Tibial nerve (tissue), 3 donors: ENCODE measurements around the gene PLPPR1.

Experiments
- POLR2A ChIP-seq, 2 donors: fragments of 450-650 bp; IDR thresholded peaks; one replicate each; pipeline ENCODE4 v1.6.1; 2017; ENCODE audit warnings: antibody characterized with exemption in 2 of 2, mild to moderate bottlenecking in 2 of 2, moderate library complexity in 2 of 2
- TF ChIP-seq, protein P1 (sequence below), 5 experiments: fragments of 200-600 bp in 3 of 5; fragments of 450-650 bp in 2 of 5; sonication (generic) in 3 of 5; IDR thresholded peaks; one replicate each; pipeline ENCODE4 v1.5.1; 2016 to 2019; ENCODE audit warnings: antibody characterized with exemption in 5 of 5, mild to moderate bottlenecking in 3 of 5, moderate library complexity in 2 of 5

DNA sequence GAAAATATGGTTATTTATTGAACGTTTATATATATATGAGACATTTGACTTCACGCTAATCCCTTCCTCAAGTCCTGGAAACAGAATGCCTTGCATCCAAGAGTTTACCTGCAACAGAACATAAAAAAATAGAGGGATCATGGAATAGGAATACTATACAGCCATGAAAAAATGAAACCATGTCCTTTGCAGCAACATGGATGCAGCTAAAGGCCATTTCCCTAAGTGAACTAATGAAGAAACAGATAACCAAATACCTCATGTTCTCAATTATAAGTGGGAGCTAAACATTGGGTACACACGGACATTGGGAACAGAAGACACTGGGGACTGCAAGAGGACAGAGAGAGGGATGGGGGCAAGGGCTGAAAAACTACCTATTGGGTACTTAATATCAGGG lies 343.3 kb downstream of the PLPPR1 start:
- no peak for TF ChIP-seq POLR2A (IDR thresholded peaks at IDR 0.05)
- TF ChIP-seq, protein P1, sequence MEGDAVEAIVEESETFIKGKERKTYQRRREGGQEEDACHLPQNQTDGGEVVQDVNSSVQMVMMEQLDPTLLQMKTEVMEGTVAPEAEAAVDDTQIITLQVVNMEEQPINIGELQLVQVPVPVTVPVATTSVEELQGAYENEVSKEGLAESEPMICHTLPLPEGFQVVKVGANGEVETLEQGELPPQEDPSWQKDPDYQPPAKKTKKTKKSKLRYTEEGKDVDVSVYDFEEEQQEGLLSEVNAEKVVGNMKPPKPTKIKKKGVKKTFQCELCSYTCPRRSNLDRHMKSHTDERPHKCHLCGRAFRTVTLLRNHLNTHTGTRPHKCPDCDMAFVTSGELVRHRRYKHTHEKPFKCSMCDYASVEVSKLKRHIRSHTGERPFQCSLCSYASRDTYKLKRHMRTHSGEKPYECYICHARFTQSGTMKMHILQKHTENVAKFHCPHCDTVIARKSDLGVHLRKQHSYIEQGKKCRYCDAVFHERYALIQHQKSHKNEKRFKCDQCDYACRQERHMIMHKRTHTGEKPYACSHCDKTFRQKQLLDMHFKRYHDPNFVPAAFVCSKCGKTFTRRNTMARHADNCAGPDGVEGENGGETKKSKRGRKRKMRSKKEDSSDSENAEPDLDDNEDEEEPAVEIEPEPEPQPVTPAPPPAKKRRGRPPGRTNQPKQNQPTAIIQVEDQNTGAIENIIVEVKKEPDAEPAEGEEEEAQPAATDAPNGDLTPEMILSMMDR (IDR thresholded peaks at IDR 0.05): no peak
